Vagina (tissue), 2 donors: ENCODE measurements around the gene ZFX. TPM values are rescaled to one million over a fixed set of nuclear protein-coding genes. Genes with fewer than 3 reads are reported as not detected.

Experiments
- DNase-seq, 2 donors: peaks; one replicate each; pipeline ENCODE4 v3.0.0-alpha.2; 2017; ENCODE audit errors: extremely low spot score in 2 of 2
- H3K27ac ChIP-seq: fragments of 200-600 bp; sonication (generic); one replicate; pipeline ENCODE4 v1.5.1; 2019
- H3K27me3 ChIP-seq: fragments of 200-600 bp; sonication (generic); one replicate; pipeline ENCODE4 v1.5.1; 2019
- H3K36me3 ChIP-seq, 2 donors: fragments of 200-600 bp; sonication (generic); one replicate each; pipeline ENCODE4 v1.5.1; 2017 to 2019
- H3K4me1 ChIP-seq: fragments of 200-600 bp; sonication (generic); one replicate; pipeline ENCODE4 v1.5.1; 2019
- H3K4me3 ChIP-seq, 2 donors: fragments of 200-600 bp; sonication (generic); 1 replicate in 1 of 2; 2 replicates in 1 of 2; pipeline ENCODE4 v1.5.1; 2016 to 2019
- H3K9me3 ChIP-seq: fragments of 200-600 bp; sonication (generic); one replicate; pipeline ENCODE4 v1.5.1; 2019
- POLR2A ChIP-seq, 2 donors: fragments of 450-650 bp; IDR thresholded peaks; one replicate each; pipeline ENCODE4 v1.6.1; 2017; ENCODE audit warnings: antibody characterized with exemption in 2 of 2, mild to moderate bottlenecking in 2 of 2, moderate library complexity in 2 of 2
- POLR2AphosphoS5 ChIP-seq, 2 donors: sonication (generic); formaldehyde crosslinking; IDR thresholded peaks; one replicate each; pipeline ENCODE4 v1.9.0; 2017; ENCODE audit warnings: antibody characterized with exemption in 2 of 2, mild to moderate bottlenecking in 2 of 2, low read depth in 1 of 2; ENCODE audit not compliant: insufficient read depth in 1 of 2
- intact Hi-C: fragments of 100-400 bp; cut with DNase I; formaldehyde crosslinking; loops from one replicate; pipeline ENCODE4 v1.15.1; 2023
- total RNA-seq: library from RNA; depleted of rRNA; stranded (reverse); fragments of >200 nt; gene quantifications from one replicate; pipeline ENCODE4 v1.2.3, GENCODE V29; 2016
- TF ChIP-seq, protein P1 (sequence below), 3 experiments: fragments of 450-650 bp in 2 of 3; fragments of 200-600 bp in 1 of 3; sonication (generic) in 1 of 3; IDR thresholded peaks; one replicate each; pipeline ENCODE4 v1.5.1; 2017 to 2019; ENCODE audit warnings: antibody characterized with exemption in 3 of 3, mild to moderate bottlenecking in 2 of 3, moderate library complexity in 2 of 3

ZFX gene
- total RNA-seq, 1 donor from 2014 or later: 62.4 TPM

DNA sequence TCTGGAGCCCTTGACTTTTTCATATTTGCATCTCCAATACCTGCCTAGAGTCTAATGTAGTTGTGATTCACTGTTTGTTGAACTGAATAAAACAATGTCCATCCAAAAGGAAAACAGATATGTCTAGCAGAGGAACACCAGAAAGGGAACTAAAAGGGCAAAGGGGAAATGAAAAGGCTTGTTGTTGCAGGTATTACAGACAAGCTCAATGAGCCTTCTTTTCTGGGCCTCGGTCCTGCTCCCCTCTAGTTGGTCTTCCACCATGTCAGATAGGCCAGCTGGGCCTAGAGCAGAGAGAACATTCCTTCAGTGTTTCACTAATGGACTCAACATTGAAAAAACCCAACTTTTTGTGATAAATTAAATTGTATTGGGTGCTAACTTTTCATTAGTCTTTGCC lies 55.4 kb downstream of the ZFX start:
- TF ChIP-seq POLR2AphosphoS5 (IDR thresholded peaks at IDR 0.05; ENCODE audit: insufficient read depth in 1 of 2, low read depth in 1 of 2): no peak
- TF ChIP-seq, protein P1, sequence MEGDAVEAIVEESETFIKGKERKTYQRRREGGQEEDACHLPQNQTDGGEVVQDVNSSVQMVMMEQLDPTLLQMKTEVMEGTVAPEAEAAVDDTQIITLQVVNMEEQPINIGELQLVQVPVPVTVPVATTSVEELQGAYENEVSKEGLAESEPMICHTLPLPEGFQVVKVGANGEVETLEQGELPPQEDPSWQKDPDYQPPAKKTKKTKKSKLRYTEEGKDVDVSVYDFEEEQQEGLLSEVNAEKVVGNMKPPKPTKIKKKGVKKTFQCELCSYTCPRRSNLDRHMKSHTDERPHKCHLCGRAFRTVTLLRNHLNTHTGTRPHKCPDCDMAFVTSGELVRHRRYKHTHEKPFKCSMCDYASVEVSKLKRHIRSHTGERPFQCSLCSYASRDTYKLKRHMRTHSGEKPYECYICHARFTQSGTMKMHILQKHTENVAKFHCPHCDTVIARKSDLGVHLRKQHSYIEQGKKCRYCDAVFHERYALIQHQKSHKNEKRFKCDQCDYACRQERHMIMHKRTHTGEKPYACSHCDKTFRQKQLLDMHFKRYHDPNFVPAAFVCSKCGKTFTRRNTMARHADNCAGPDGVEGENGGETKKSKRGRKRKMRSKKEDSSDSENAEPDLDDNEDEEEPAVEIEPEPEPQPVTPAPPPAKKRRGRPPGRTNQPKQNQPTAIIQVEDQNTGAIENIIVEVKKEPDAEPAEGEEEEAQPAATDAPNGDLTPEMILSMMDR (IDR thresholded peaks at IDR 0.05): no peak
- no peak for TF ChIP-seq POLR2A (IDR thresholded peaks at IDR 0.05)
- peaks cover 42% of the 10 kb centered on the region for H3K4me1 ChIP-seq
- no peak for DNase-seq
- peaks cover 0 to 25% of the 10 kb centered on the region in 2 donors for H3K36me3 ChIP-seq
- no peaks in the 10 kb centered on the region for H3K27me3 ChIP-seq
- no peak overlapping the region for H3K27ac ChIP-seq
- H3K4me3 ChIP-seq: no peak overlapping the region
- H3K9me3 ChIP-seq: no peaks in the 10 kb centered on the region
- intact Hi-C loops: no loop called here

DNA sequence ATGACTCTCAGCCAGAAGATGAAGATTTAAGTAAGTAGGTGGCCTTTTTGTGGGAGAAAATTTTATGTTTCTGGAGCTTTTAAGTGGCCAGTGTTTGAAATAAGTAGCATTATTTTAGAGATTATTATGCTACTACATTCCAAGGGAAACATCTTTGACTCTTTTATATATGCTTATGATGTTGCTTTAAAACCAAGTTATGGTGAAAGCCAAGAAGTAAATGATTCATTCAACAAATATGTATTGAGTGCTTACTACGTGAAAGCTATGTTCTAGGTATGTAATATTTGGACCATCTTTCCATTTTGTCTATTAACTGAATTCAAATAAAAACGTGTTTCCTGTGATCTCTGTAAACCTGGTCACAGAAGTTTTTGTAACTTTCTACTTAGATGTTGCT lies 58.3 kb downstream of the ZFX start:
- H3K4me1 ChIP-seq: peaks cover 14% of the 10 kb centered on the region
- H3K36me3 ChIP-seq: peaks cover 0 to 52% of the 10 kb centered on the region in 2 donors
- H3K9me3 ChIP-seq: no peaks in the 10 kb centered on the region
- TF ChIP-seq POLR2A (IDR thresholded peaks at IDR 0.05): no peak
- no peak for TF ChIP-seq POLR2AphosphoS5 (IDR thresholded peaks at IDR 0.05; ENCODE audit: insufficient read depth in 1 of 2, low read depth in 1 of 2)
- TF ChIP-seq, protein P1 (IDR thresholded peaks at IDR 0.05): no peak
- intact Hi-C loops: no loop called here
- no peaks in the 10 kb centered on the region for H3K27me3 ChIP-seq
- no peak overlapping the region for H3K27ac ChIP-seq
- no peak overlapping the region for H3K4me3 ChIP-seq
- DNase-seq: no peak

DNA sequence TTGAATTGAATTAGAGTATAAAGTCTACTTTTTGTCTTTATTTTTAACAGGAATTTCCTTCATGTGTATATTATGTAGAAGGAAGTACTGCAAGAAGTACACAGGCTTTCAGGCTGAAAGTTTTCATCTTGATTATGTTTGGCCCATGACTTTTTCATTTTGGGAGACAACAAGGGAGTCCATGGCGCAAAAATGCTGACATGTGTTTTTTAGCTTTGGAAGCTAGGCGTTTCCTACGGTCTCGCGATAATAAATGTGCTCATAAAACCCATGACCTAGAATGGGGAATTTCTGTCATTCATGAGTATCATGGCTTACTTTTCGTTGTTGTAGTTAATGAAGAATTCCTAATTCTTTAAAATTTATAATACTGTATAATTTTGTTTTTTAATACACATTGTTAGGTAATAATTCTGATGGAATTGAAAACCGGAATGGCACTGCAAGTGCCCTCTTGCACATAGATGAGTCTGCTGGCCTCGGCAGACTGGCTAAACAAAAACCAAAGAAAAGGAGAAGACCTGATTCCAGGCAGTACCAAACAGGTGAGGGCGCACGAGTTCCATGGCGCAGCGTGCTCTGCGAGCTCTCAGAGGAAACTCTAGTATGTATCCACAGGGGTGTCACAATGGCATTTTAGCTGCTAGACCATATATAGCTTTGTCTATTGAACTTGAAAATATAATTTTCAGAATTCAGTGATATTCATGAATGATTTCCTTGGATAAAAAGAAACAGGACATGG lies 59.1 kb downstream of the ZFX start:
- no peaks in the 10 kb centered on the region for H3K9me3 ChIP-seq
- DNase-seq: no peak
- intact Hi-C loops: no loop called here
- H3K4me3 ChIP-seq: no peak overlapping the region
- TF ChIP-seq POLR2AphosphoS5 (IDR thresholded peaks at IDR 0.05; ENCODE audit: insufficient read depth in 1 of 2, low read depth in 1 of 2) (no peak), POLR2A (IDR thresholded peaks at IDR 0.05) (no peak)
- TF ChIP-seq, protein P1 (IDR thresholded peaks at IDR 0.05): no peak
- H3K4me1 ChIP-seq: peaks cover 14% of the 10 kb centered on the region
- H3K27me3 ChIP-seq: no peaks in the 10 kb centered on the region
- peaks cover 0 to 58% of the 10 kb centered on the region in 2 donors for H3K36me3 ChIP-seq
- H3K27ac ChIP-seq: no peak overlapping the region

DNA sequence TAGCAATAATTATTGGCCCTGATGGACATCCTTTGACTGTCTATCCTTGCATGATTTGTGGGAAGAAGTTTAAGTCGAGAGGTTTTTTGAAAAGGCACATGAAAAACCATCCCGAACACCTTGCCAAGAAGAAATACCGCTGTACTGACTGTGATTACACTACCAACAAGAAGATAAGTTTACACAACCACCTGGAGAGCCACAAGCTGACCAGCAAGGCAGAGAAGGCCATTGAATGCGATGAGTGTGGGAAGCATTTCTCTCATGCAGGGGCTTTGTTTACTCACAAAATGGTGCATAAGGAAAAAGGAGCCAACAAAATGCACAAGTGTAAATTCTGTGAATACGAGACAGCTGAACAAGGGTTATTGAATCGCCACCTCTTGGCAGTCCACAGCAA lies 60.7 kb downstream of the ZFX start:
- peaks cover 0 to 64% of the 10 kb centered on the region in 2 donors for H3K36me3 ChIP-seq
- no peak for TF ChIP-seq POLR2AphosphoS5 (IDR thresholded peaks at IDR 0.05; ENCODE audit: insufficient read depth in 1 of 2, low read depth in 1 of 2)
- TF ChIP-seq, protein P1 (IDR thresholded peaks at IDR 0.05): no peak
- TF ChIP-seq POLR2A (IDR thresholded peaks at IDR 0.05): no peak

DNA sequence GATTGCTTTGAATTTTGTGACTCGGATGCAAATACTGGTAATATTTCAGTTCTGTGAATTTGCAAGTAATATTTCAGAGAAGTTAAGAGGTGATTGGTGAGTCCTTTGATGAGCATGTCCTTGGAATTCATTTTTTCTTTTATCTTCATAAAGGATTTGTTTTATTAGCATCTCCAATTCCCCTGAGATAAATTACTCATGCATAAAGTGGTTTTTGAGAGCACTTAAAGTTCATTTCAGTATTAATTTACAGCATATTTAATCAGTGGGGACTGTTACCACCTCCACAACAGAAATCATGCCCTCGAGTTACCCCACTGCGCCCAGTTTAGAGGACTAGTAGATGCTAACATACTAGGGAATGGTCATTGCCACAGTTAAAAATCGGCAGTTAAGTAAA lies 65.0 kb downstream of the ZFX start:
- Histone ChIP-seq H3K4me1 (peaks cover 21% of the 10 kb centered on the region), H3K9me3 (no peaks in the 10 kb centered on the region), H3K27me3 (no peaks in the 10 kb centered on the region), H3K4me3 (no peak overlapping the region), H3K27ac (no peak overlapping the region), H3K36me3 (peaks cover 0 to 43% of the 10 kb centered on the region in 2 donors)
- DNase-seq: no peak
- intact Hi-C loops: no loop called here
- TF ChIP-seq, protein P1 (IDR thresholded peaks at IDR 0.05): no peak
- TF ChIP-seq POLR2A (IDR thresholded peaks at IDR 0.05): no peak
- no peak for TF ChIP-seq POLR2AphosphoS5 (IDR thresholded peaks at IDR 0.05; ENCODE audit: insufficient read depth in 1 of 2, low read depth in 1 of 2)

More for the DNA sequence above, 60.7 kb downstream of the ZFX start:
- no peak for DNase-seq
- Histone ChIP-seq H3K27ac (no peak overlapping the region), H3K4me1 (peaks cover 16% of the 10 kb centered on the region), H3K9me3 (no peaks in the 10 kb centered on the region), H3K4me3 (no peak overlapping the region), H3K27me3 (no peaks in the 10 kb centered on the region)
- intact Hi-C loops: no loop called here
